H9 (cell line): ENCODE results near the gene SORBS1. TPM values are rescaled to one million over a fixed set of nuclear protein-coding genes. Genes with fewer than 3 reads are reported as not detected.

ENCODE experiments used
- DNase-seq: peaks from one replicate; pipeline ENCODE4 v3.0.0-alpha.2; 2017
- H2AFZ ChIP-seq: one replicate; pipeline ENCODE4 v1.6.1; 2013; ENCODE audit warnings: mild to moderate bottlenecking, low read length, control low read depth, moderate library complexity
- H2AK5ac ChIP-seq: 2 replicates; pipeline ENCODE4 v1.6.1; 2013; ENCODE audit warnings: low read length, control low read depth, mixed read lengths; ENCODE audit not compliant: insufficient read length
- H2BK120ac ChIP-seq: one replicate; pipeline ENCODE4 v1.6.1; 2013; ENCODE audit warnings: low read depth, mild to moderate bottlenecking, low read length, control low read depth, inconsistent platforms; ENCODE audit not compliant: poor library complexity, severe bottlenecking
- H2BK12ac ChIP-seq: 2 replicates; pipeline ENCODE4 v1.6.1; 2013; ENCODE audit warnings: low read length, control low read depth, mixed read lengths, low read depth; ENCODE audit not compliant: insufficient read length
- H2BK15ac ChIP-seq: 2 replicates; pipeline ENCODE4 v1.6.1; 2013; ENCODE audit warnings: low read depth, low read length, control low read depth
- H2BK20ac ChIP-seq: one replicate; pipeline ENCODE4 v1.6.1; 2013; ENCODE audit warnings: low read depth, mild to moderate bottlenecking, low read length, control low read depth, inconsistent platforms; ENCODE audit not compliant: poor library complexity, severe bottlenecking
- H2BK5ac ChIP-seq: 2 replicates; pipeline ENCODE4 v1.6.1; 2013; ENCODE audit warnings: low read length, control low read depth, mixed read lengths; ENCODE audit not compliant: insufficient read length
- H3K14ac ChIP-seq: 2 replicates; pipeline ENCODE4 v1.6.1; 2013; ENCODE audit warnings: low read length, control low read depth; ENCODE audit not compliant: insufficient read depth
- H3K18ac ChIP-seq: 2 replicates; pipeline ENCODE4 v1.6.1; 2013; ENCODE audit warnings: low read depth, mild to moderate bottlenecking, mixed read lengths, low read length, control low read depth; ENCODE audit not compliant: insufficient read length
- H3K23ac ChIP-seq: 2 replicates; pipeline ENCODE4 v1.6.1; 2013; ENCODE audit warnings: low read length, control low read depth, mixed read lengths, low read depth; ENCODE audit not compliant: insufficient read length
- H3K23me2 ChIP-seq: 2 replicates; pipeline ENCODE4 v1.6.1; 2013; ENCODE audit warnings: low read depth, mild to moderate bottlenecking, mixed read lengths, low read length, control low read depth; ENCODE audit not compliant: insufficient read length, poor library complexity, severe bottlenecking
- H3K27ac ChIP-seq: 2 replicates; pipeline ENCODE4 v1.5.1; 2013; ENCODE audit warnings: low read length, control low read depth, mixed read lengths, low read depth; ENCODE audit not compliant: insufficient read length
- H3K27me3 ChIP-seq: 2 replicates; pipeline ENCODE4 v1.6.1; 2013; ENCODE audit warnings: low read length, control low read depth, inconsistent platforms; ENCODE audit not compliant: insufficient read depth
- H3K4ac ChIP-seq: 2 replicates; pipeline ENCODE4 v1.6.1; 2013; ENCODE audit warnings: low read depth, mild to moderate bottlenecking, control low read depth, inconsistent platforms, low read length, moderate library complexity
- H3K4me1 ChIP-seq: 2 replicates; pipeline ENCODE4 v1.6.1; 2013; ENCODE audit warnings: low read length, control low read depth, inconsistent platforms; ENCODE audit not compliant: insufficient read depth
- H3K4me2 ChIP-seq: 2 replicates; pipeline ENCODE4 v1.6.1; 2013; ENCODE audit warnings: low read length, control low read depth, mixed read lengths; ENCODE audit not compliant: insufficient read length, insufficient read depth
- H3K56ac ChIP-seq: 2 replicates; pipeline ENCODE4 v1.6.1; 2013; ENCODE audit warnings: low read depth, mild to moderate bottlenecking, mixed read lengths, low read length, control low read depth; ENCODE audit not compliant: insufficient read length
- H3K79me1 ChIP-seq: 2 replicates; pipeline ENCODE4 v1.6.1; 2013; ENCODE audit warnings: low read depth, mild to moderate bottlenecking, moderate library complexity, low read length, control low read depth, inconsistent platforms; ENCODE audit not compliant: insufficient read depth, poor library complexity, severe bottlenecking
- H3K79me2 ChIP-seq: 2 replicates; pipeline ENCODE4 v1.6.1; 2013; ENCODE audit warnings: low read length, control low read depth, inconsistent platforms; ENCODE audit not compliant: insufficient read depth
- H3K9ac ChIP-seq: 2 replicates; pipeline ENCODE4 v1.6.1; 2013; ENCODE audit warnings: low read length, control low read depth, mixed read lengths; ENCODE audit not compliant: insufficient read length; ENCODE audit errors: extremely low read depth
- H3K9me3 ChIP-seq: one replicate; pipeline ENCODE4 v1.6.1; 2013; ENCODE audit warnings: low read depth, low read length, inconsistent platforms; ENCODE audit not compliant: control insufficient read depth
- H3T11ph ChIP-seq: one replicate; pipeline ENCODE4 v1.6.1; 2013; ENCODE audit warnings: mild to moderate bottlenecking, low read length, control low read depth, inconsistent platforms
- H4K20me1 ChIP-seq: one replicate; pipeline ENCODE4 v1.6.1; 2013; ENCODE audit not compliant: control insufficient read depth, insufficient read length, insufficient read depth
- H4K5ac ChIP-seq: 2 replicates; pipeline ENCODE4 v1.6.1; 2013; ENCODE audit warnings: low read depth, mild to moderate bottlenecking, mixed read lengths, low read length, control low read depth; ENCODE audit not compliant: insufficient read length
- H4K8ac ChIP-seq: replicated peaks from 2 replicates; pipeline ENCODE4 v1.6.1; 2013; ENCODE audit warnings: low read length, control low read depth, mixed read lengths, low read depth; ENCODE audit not compliant: insufficient read length
- H4K91ac ChIP-seq: 2 replicates; pipeline ENCODE4 v1.6.1; 2013; ENCODE audit warnings: low read depth, mild to moderate bottlenecking, moderate library complexity, mixed read lengths, low read length, control low read depth; ENCODE audit not compliant: insufficient read length
- H3K27ac Mint-ChIP-seq, 3 experiments: 2 replicates in 2 of 3; 3 replicates in 1 of 3; pipeline ENCODE4 v1.8.0; 2020 to 2021; ENCODE audit warnings: mixed read lengths in 3 of 3, mild to moderate bottlenecking in 1 of 3, moderate library complexity in 1 of 3
- H3K27me3 Mint-ChIP-seq: 2 replicates; pipeline ENCODE4 v1.8.0; 2021; ENCODE audit warnings: low read depth, mild to moderate bottlenecking, moderate library complexity, mixed read lengths
- H3K36me3 Mint-ChIP-seq, 3 experiments: 2 replicates in 2 of 3; 3 replicates in 1 of 3; pipeline ENCODE4 v1.8.0; 2020 to 2021; ENCODE audit warnings: low read depth in 3 of 3, mixed read lengths in 3 of 3; ENCODE audit not compliant: insufficient read depth in 1 of 3
- H3K4me1 Mint-ChIP-seq, 2 experiments: 2 replicates each; pipeline ENCODE4 v1.8.0; 2020; ENCODE audit warnings: mixed read lengths in 2 of 2
- H3K4me3 Mint-ChIP-seq, 2 experiments: 2 replicates in 1 of 2; 3 replicates in 1 of 2; pipeline ENCODE4 v1.8.0; 2020 to 2021; ENCODE audit warnings: mild to moderate bottlenecking in 2 of 2, mixed read lengths in 2 of 2, moderate library complexity in 1 of 2
- H3K9me3 Mint-ChIP-seq, 2 experiments: 2 replicates in 1 of 2; 3 replicates in 1 of 2; pipeline ENCODE4 v1.8.0; 2020; ENCODE audit warnings: mild to moderate bottlenecking in 2 of 2, mixed read lengths in 2 of 2, moderate library complexity in 1 of 2
- total RNA-seq: library from RNA; stranded (reverse); gene quantifications from 2 replicates; pipeline ENCODE4 v1.2.1, GENCODE V29; 2021
- TF ChIP-seq, protein P1 (sequence below): fragments of 200-600 bp; sonication (generic); conservative IDR thresholded peaks from 3 replicates; pipeline ENCODE4 v1.8.0; 2021; ENCODE audit warnings: antibody characterized with exemption, mild to moderate bottlenecking

SORBS1 gene
- total RNA-seq, 1 experiment from 2014 or later = 24.3 TPM

- Histone ChIP-seq H3K9ac (no peak overlapping the region), H3K4ac (no peak overlapping the region), H3K18ac (no peak overlapping the region), H4K91ac (no peak overlapping the region), H3K23me2 (no peaks in the 10 kb centered on the region), H3K4me1 (no peaks in the 10 kb centered on the region), H2BK15ac (no peak overlapping the region), H2BK12ac (no peak overlapping the region), H2AFZ (no peak overlapping the region), H2AK5ac (no peak overlapping the region), H4K20me1 (no peaks in the 10 kb centered on the region), H3K23ac (no peak overlapping the region), H2BK20ac (no peak overlapping the region), H3K9me3 (no peaks in the 10 kb centered on the region), H3K4me2 (no peak overlapping the region), H3K56ac (no peak overlapping the region), H4K8ac (no peak overlapping the region), H3K79me2 (no peaks in the 10 kb centered on the region), H2BK5ac (no peak overlapping the region), H2BK120ac (no peak overlapping the region), H4K5ac (no peak overlapping the region), H3K79me1 (peaks cover 3% of the 10 kb centered on the region), H3K27me3 (no peaks in the 10 kb centered on the region), H3T11ph (no peak overlapping the region), H3K14ac (no peak overlapping the region), H3K27ac (no peak overlapping the region)
- TF ChIP-seq, protein P1, sequence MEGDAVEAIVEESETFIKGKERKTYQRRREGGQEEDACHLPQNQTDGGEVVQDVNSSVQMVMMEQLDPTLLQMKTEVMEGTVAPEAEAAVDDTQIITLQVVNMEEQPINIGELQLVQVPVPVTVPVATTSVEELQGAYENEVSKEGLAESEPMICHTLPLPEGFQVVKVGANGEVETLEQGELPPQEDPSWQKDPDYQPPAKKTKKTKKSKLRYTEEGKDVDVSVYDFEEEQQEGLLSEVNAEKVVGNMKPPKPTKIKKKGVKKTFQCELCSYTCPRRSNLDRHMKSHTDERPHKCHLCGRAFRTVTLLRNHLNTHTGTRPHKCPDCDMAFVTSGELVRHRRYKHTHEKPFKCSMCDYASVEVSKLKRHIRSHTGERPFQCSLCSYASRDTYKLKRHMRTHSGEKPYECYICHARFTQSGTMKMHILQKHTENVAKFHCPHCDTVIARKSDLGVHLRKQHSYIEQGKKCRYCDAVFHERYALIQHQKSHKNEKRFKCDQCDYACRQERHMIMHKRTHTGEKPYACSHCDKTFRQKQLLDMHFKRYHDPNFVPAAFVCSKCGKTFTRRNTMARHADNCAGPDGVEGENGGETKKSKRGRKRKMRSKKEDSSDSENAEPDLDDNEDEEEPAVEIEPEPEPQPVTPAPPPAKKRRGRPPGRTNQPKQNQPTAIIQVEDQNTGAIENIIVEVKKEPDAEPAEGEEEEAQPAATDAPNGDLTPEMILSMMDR = no peak
- Mint-ChIP-seq H3K36me3 (peaks cover 2 to 15% (median 3%) of the 10 kb centered on the region in 3 experiments; a peak in 4 of 7 replicates), H3K4me3 (no peak overlapping the region), H3K4me1 (peaks cover 8 to 10% of the 10 kb centered on the region in 2 experiments), H3K27ac (no peak overlapping the region), H3K27me3 (no peaks in the 10 kb centered on the region), H3K9me3 (no peaks in the 10 kb centered on the region)
- no peak for DNase-seq
Observed at GRCh38 chr10:95487994-95488393, 73.2 kb downstream of the SORBS1 start.
